T-helper 2 cell treated with Interferon-gamma antibody and Interleukin-4, amounts not matched to agents 5 μg/mL and 100 μg/mL, for 36 hours (primary cell): ENCODE data around the gene SERBP1.

Experiments used
- DNase-seq: peaks from one replicate; pipeline ENCODE4 v3.0.0; 2021; ENCODE audit warnings: low spot score
- H3K27ac Mint-ChIP-seq: one replicate; pipeline ENCODE4 v1.8.0; 2021; ENCODE audit warnings: mild to moderate bottlenecking, mixed read lengths
- H3K27me3 Mint-ChIP-seq: one replicate; pipeline ENCODE4 v1.8.0; 2021; ENCODE audit warnings: low read depth, mixed read lengths
- H3K36me3 Mint-ChIP-seq: one replicate; pipeline ENCODE4 v1.8.0; 2021; ENCODE audit warnings: low read depth, mixed read lengths
- H3K4me1 Mint-ChIP-seq: one replicate; pipeline ENCODE4 v1.8.0; 2021; ENCODE audit warnings: low read depth, mixed read lengths
- H3K4me3 Mint-ChIP-seq: one replicate; pipeline ENCODE4 v1.8.0; 2022; ENCODE audit warnings: mild to moderate bottlenecking, moderate library complexity, mixed read lengths
- H3K9me3 Mint-ChIP-seq: one replicate; pipeline ENCODE4 v1.8.0; 2021; ENCODE audit warnings: mixed read lengths

Gene SERBP1

GRCh38 chr1:67381154-67381553 is 49.0 kb downstream of the SERBP1 start:
- H3K36me3 Mint-ChIP-seq, result peaks cover 71% of the 10 kb centered on the region
- H3K4me3 Mint-ChIP-seq, result no peak overlapping the region
- no peak for DNase-seq
- H3K4me1 Mint-ChIP-seq, result peaks cover 9% of the 10 kb centered on the region
- peaks cover 41% of the 10 kb centered on the region for H3K9me3 Mint-ChIP-seq
- H3K27me3 Mint-ChIP-seq, result no peaks in the 10 kb centered on the region
- H3K27ac Mint-ChIP-seq, result no peak overlapping the region

GRCh38 chr1:67377253-67377652 is 52.9 kb downstream of the SERBP1 start:
- Mint-ChIP-seq H3K27ac (peak overlapping the region; percentile 5), H3K36me3 (peaks cover 53% of the 10 kb centered on the region), H3K27me3 (no peaks in the 10 kb centered on the region), H3K4me1 (peaks cover 11% of the 10 kb centered on the region), H3K4me3 (no peak overlapping the region), H3K9me3 (peaks cover 11% of the 10 kb centered on the region)
- no peak for DNase-seq

GRCh38 chr1:67376381-67376780 is 53.8 kb downstream of the SERBP1 start:
- H3K4me3 Mint-ChIP-seq, result no peak overlapping the region
- H3K27me3 Mint-ChIP-seq, result no peaks in the 10 kb centered on the region
- peaks cover 8% of the 10 kb centered on the region for H3K9me3 Mint-ChIP-seq
- no peak for DNase-seq
- peaks cover 11% of the 10 kb centered on the region for H3K4me1 Mint-ChIP-seq
- H3K27ac Mint-ChIP-seq, result no peak overlapping the region
- H3K36me3 Mint-ChIP-seq, result peaks cover 57% of the 10 kb centered on the region

- H3K27ac Mint-ChIP-seq, result no peak overlapping the region
- H3K9me3 Mint-ChIP-seq, result no peaks in the 10 kb centered on the region
- no peak overlapping the region for H3K4me3 Mint-ChIP-seq
- H3K36me3 Mint-ChIP-seq, result peaks cover 50% of the 10 kb centered on the region
- no peaks in the 10 kb centered on the region for H3K27me3 Mint-ChIP-seq
- H3K4me1 Mint-ChIP-seq, result peaks cover 11% of the 10 kb centered on the region
- DNase-seq, result no peak
Observed at GRCh38 chr1:67372898-67373297, 57.3 kb downstream of the SERBP1 start.

GRCh38 chr1:67372136-67372535 is 58.1 kb downstream of the SERBP1 start:
- Mint-ChIP-seq H3K27ac (no peak overlapping the region), H3K9me3 (no peaks in the 10 kb centered on the region), H3K4me1 (peaks cover 7% of the 10 kb centered on the region), H3K36me3 (peaks cover 49% of the 10 kb centered on the region), H3K27me3 (no peaks in the 10 kb centered on the region), H3K4me3 (no peak overlapping the region)
- DNase-seq, result no peak

- no peaks in the 10 kb centered on the region for H3K27me3 Mint-ChIP-seq
- H3K4me1 Mint-ChIP-seq, result peaks cover 7% of the 10 kb centered on the region
- peaks cover 49% of the 10 kb centered on the region for H3K36me3 Mint-ChIP-seq
- no peak for DNase-seq
- H3K27ac Mint-ChIP-seq, result no peak overlapping the region
- no peaks in the 10 kb centered on the region for H3K9me3 Mint-ChIP-seq
- H3K4me3 Mint-ChIP-seq, result no peak overlapping the region
Observed at GRCh38 chr1:67371681-67372080, 58.5 kb downstream of the SERBP1 start.

- H3K4me1 Mint-ChIP-seq, result peaks cover under 1% of the 10 kb centered on the region
- H3K9me3 Mint-ChIP-seq, result no peaks in the 10 kb centered on the region
- peaks cover 43% of the 10 kb centered on the region for H3K36me3 Mint-ChIP-seq
- H3K27me3 Mint-ChIP-seq, result no peaks in the 10 kb centered on the region
- H3K4me3 Mint-ChIP-seq, result no peak overlapping the region
- no peak overlapping the region for H3K27ac Mint-ChIP-seq
- no peak for DNase-seq
Observed at GRCh38 chr1:67371043-67371442, 59.2 kb downstream of the SERBP1 start.

GRCh38 chr1:67368046-67368514 is 62.1 kb downstream of the SERBP1 start:
- H3K4me1 Mint-ChIP-seq, result no peaks in the 10 kb centered on the region
- H3K27ac Mint-ChIP-seq, result no peak overlapping the region
- no peaks in the 10 kb centered on the region for H3K9me3 Mint-ChIP-seq
- H3K4me3 Mint-ChIP-seq, result no peak overlapping the region
- no peak for DNase-seq
- H3K36me3 Mint-ChIP-seq, result peaks cover 38% of the 10 kb centered on the region
- no peaks in the 10 kb centered on the region for H3K27me3 Mint-ChIP-seq

GRCh38 chr1:67367370-67368045 is 62.7 kb downstream of the SERBP1 start:
- peak overlapping the region; percentile 16 for H3K27ac Mint-ChIP-seq
- no peak overlapping the region for H3K4me3 Mint-ChIP-seq

GRCh38 chr1:67361641-67362040 is 68.6 kb downstream of the SERBP1 start:
- H3K9me3 Mint-ChIP-seq, result no peaks in the 10 kb centered on the region
- no peak overlapping the region for H3K27ac Mint-ChIP-seq
- peaks cover 36% of the 10 kb centered on the region for H3K36me3 Mint-ChIP-seq
- no peaks in the 10 kb centered on the region for H3K27me3 Mint-ChIP-seq
- peaks cover 11% of the 10 kb centered on the region for H3K4me1 Mint-ChIP-seq
- DNase-seq, result no peak
- H3K4me3 Mint-ChIP-seq, result no peak overlapping the region

More at GRCh38 chr1:67367370-67368045, 62.7 kb downstream of the SERBP1 start:
- Mint-ChIP-seq H3K9me3 (no peaks in the 10 kb centered on the region), H3K4me1 (no peaks in the 10 kb centered on the region), H3K36me3 (peaks cover 38% of the 10 kb centered on the region), H3K27me3 (no peaks in the 10 kb centered on the region)
- DNase-seq, result no peak

- Mint-ChIP-seq H3K27me3 (no peaks in the 10 kb centered on the region), H3K9me3 (no peaks in the 10 kb centered on the region), H3K4me1 (peaks cover 14% of the 10 kb centered on the region), H3K27ac (no peak overlapping the region), H3K36me3 (peaks cover 40% of the 10 kb centered on the region), H3K4me3 (no peak overlapping the region)
- no peak for DNase-seq
Observed at GRCh38 chr1:67359592-67359991, 70.6 kb downstream of the SERBP1 start.
